HG02885 (cell line): ENCODE data around the gene ACAT1.
"Not testable (repeated sequence)": the region's sequence is repeated elsewhere in the genome, so short reads cannot be mapped to it uniquely, and the experiment has no call there.

Experiments used
- ATAC-seq: cut with Tn5 transposase; IDR thresholded peaks from one replicate; pipeline ENCODE4 v1.9.1; 2021; ENCODE audit warnings: mild to moderate bottlenecking; ENCODE audit not compliant: unreplicated experiment, poor library complexity

Gene ACAT1

GRCh38 chr11:108142304-108142703 lies 20.9 kb downstream of the ACAT1 start:
- no peak for ATAC-seq

GRCh38 chr11:108144615-108145014 lies 23.2 kb downstream of the ACAT1 start:
- no peak for ATAC-seq

- ATAC-seq: no peak
Measured at GRCh38 chr11:108147150-108147549, 25.8 kb downstream of the ACAT1 start.

- no peak for ATAC-seq
Measured at GRCh38 chr11:108148556-108148955, 27.2 kb downstream of the ACAT1 start.

- ATAC-seq: no peak
Measured at GRCh38 chr11:108154591-108154990, 33.2 kb downstream of the ACAT1 start.

GRCh38 chr11:108160970-108161566 lies 39.7 kb downstream of the ACAT1 start:
- peak; percentile 99 for ATAC-seq

- not testable (repeated sequence) for ATAC-seq
Measured at GRCh38 chr11:108162878-108163277, 41.5 kb downstream of the ACAT1 start.

- no peak for ATAC-seq
Measured at GRCh38 chr11:108167624-108168023, 46.3 kb downstream of the ACAT1 start.

GRCh38 chr11:108170184-108170583 lies 48.8 kb downstream of the ACAT1 start:
- ATAC-seq: peak; percentile 53

GRCh38 chr11:108177570-108177969 lies 56.2 kb downstream of the ACAT1 start:
- ATAC-seq: no peak

GRCh38 chr11:108193725-108194124 lies 72.4 kb downstream of the ACAT1 start:
- ATAC-seq: no peak

- ATAC-seq: no peak
Measured at GRCh38 chr11:108196901-108197300, 75.5 kb downstream of the ACAT1 start.
